PC-3 (cell line): ENCODE measurements around the gene PAPOLA.

Experiments
- CTCF ChIP-seq: fragments of 300-600 bp; sonication (generic); conservative IDR thresholded peaks from 2 replicates; pipeline ENCODE4 v1.5.1; 2017; ENCODE audit warnings: antibody characterized with exemption, low read depth, mild to moderate bottlenecking, low read length
- EZH2 ChIP-seq: fragments of 300-600 bp; sonication (generic); IDR thresholded peaks from one replicate; pipeline ENCODE4 v1.6.1; 2017; ENCODE audit warnings: antibody characterized with exemption, mild to moderate bottlenecking, low read length; ENCODE audit not compliant: unreplicated experiment
- EZH2phosphoT487 ChIP-seq: fragments of 300-600 bp; sonication (generic); IDR thresholded peaks from 2 replicates; pipeline ENCODE4 v1.6.1; 2018; ENCODE audit warnings: mild to moderate bottlenecking, antibody characterized with exemption, low read length, borderline replicate concordance

DNA sequence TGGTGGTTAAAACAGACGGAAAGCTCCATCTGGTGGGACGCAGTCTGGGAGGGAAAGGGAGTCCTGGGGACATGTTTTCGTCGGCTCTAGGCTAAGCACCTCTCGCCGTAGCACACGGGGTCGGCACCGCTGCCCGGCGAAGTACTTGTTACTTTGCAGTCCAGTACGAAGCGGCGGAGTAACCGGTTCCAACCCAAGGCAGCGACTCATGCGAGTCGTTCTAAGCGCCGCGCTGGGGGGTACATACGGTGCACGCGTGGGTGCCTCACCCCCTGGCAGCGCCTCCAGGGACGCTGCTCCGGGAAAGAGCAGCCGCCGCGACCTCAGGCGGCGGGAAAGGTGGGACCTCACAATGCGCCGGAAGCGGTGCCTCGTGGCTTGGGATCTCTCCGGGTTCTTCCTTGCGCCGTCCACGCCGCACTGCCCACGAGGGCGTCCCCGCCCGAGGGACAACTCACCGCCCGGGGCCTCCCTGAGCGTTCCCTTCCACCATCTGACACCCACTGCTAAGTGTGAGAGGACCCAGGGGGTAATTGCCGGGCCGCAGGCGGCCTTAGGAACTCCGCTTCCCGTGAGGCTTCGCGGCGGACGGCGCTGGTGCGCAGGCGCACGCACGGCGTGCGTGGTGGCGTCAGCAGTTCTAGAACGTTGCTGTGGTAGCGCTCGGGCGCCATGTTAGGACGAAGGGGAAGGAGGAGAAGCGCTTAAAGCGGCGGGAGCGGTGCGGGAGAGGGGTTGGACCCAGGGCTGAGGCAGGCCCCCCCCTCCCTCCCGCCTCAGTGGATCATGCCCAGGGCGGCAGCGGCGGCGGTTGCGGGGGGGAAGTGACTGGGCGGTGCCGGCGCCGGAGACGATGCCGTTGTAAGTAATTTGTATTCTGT lies at the start of gene PAPOLA:
- 0 out of 2 replicates have a peak, but pooled peaks have one; percentile 15 for TF ChIP-seq CTCF
- TF ChIP-seq EZH2, result no peak
- TF ChIP-seq EZH2phosphoT487, result no peak
